GM19372 (cell line): ENCODE measurements around the gene CEND1.
A peak's percentile ranks its signal among the peaks of the same experiment; 100 is the strongest.

Source experiments
- ATAC-seq: cut with Tn5 transposase; IDR thresholded peaks from one replicate; pipeline ENCODE4 v1.9.1; 2021; ENCODE audit warnings: mild to moderate bottlenecking, low read depth, moderate library complexity; ENCODE audit not compliant: unreplicated experiment

The CEND1 gene

DNA sequence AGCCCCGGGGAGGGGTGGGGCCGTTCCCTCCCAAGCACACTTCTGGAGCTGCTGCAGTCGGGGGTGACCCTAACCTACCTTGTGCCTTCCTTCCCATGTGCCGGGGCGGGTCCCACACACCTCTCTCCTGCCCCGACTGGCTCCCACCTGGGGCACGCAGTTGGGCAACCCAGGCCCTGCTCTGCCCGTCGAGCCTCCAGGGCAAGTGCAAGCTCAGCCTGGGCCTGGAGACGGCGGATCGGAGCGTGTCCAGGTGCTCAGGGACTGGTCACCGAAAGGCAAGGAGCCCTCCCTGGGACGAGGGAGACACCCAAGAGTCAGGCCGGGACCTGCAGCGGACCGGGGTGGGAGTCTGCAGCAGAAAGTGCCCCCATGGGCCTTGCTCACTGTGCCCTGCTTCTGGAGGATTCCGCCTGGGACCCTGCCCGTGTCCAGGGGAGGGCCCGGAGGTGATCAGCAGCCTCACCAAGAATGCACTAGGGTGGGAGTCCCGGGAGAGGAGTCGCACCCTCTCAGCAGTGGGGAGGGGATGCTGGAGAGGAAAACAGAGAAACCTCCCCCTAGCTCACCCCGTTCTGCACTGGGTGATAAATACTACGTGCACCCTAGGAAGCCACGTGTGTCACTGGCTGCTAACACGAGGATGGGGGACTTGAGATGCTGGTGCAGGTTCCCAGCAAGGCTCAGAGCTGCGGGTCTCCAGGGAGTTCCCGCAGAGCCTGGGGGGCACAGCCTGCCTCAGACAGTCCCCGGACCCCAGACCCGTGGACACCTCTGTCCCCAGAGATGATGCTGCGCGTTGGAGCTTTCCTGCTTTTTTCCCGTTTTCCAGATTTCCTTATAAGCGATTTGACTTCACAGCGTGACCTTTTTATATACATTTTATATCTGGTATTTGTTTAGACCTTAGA is 7.4 kb downstream of the CEND1 start:
- ATAC-seq: no peak

DNA sequence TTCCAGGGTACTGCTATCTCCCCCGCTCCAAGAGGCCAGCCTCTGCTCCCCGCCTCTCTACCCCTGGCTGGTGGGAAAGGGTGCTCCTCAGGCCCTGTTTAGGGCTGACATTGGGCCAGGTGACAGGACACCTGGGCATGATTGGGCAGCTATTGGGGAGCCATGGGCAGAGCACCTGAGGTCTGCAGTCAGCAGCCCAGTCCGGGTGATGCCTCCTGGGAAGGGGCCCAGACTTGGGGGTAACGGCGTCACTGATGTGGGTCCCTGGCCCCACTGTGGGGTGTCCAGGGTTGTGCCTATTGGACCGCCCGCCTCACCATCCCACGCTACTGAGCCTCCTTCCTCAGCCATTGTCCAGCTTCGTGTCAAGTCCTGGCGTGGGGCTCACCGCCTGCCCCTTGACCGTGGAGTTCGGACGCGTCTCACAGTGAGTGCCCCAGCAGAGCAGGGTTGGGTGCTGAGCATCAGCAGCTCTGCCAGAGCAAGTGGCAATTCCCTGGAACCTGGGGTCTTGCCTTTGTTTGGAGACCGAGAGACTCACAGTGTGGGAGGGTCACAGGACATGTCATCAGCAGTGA is 9.8 kb downstream of the CEND1 start:
- no peak for ATAC-seq

DNA sequence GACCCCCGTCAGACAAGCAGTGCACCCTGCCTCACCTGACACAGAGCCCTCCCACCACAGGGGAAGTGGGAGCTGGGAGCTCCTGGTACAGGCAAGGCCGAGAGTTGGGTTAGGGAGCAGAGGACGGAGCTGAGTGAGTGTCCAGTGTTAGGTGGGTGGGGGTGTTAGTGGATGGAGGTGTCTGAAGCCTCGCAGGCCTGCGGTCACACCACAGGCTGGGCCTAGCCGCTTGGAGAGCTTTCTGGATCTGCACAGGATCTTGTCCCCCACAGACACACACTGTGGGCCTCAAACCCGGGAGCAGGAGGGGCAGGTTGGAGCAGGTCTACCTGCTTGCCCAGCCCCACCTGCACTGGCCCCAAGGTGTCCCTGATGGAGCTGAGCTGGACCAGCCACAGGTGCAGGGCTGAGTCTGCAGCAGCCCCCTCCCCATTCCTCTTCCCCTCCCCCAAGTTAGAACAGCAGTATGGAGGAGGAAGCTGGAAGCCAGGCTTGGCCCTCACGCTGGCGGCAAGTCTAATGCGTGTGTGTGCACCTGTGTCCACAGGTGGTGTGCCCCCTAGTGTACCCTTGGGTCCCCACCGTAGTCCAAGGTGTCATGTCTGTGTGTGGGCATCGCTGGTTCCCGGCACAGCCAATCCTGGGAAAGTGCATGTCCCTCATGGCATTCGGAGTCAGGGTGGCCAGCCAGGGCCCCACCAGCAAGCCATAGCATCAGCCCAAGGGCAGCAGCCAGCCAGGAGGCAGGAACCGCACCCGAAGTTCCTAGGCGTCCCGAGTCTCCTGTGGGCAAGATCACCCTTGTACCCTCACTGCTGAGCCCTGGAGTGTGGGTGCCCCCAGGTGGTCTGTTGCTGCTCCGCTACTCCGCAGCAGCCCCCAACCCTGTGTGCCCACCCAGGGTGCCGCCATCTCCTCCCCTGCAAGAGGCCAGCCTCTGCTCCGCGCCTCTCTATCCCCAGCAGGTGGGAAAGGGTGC is 10.6 kb downstream of the CEND1 start:
- no peak for ATAC-seq

DNA sequence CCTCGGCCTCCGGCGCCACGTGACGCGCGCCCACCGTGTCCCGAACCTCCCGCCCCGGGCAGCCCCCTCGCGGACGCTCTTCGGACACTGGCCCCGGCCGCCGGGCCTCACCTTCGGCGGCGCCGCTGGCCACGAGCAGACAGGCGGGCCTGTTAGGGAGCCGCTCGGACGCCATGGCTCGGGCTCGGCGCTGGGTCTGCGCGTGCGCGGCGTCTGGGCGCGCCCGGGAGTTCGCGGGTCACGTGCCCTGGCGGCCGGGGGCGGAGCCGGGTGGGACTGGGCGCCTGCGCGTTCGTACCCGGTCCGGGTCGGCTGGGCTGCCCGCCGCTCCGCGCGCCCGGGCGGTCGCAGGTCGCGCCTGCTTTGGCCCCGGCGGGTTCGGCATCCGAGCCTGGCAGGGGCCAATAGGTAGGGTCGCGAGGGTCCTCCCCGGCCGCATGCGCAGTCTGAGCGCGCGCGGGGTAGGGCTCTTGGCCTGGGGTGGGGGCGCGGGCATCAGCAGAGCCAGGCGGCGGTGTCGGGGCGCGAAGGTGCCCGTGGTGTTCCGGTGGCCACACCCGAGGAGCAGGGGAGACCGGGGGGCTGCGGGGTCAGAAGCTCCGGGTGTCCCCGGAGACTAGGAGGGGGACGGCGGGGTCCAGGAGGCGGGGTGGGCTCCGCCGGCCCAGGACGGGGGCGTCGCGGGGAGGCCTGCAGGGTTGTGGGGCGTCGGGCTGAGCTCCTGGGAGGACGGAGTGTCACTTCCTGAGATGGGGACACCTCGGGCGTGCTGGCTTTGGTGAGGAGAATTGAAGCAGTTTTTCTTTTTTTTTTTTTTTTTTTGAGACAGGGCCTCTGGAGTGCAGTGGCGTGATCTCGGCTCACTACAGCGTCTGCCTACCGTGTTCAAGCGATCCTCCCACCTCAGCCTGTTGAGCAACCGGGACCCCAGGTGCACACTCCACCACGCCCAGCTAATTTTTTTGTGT is 12.3 kb downstream of the CEND1 start, which contains the start of gene GATD1:
Gene GATD1, minus strand, starts transcription at position 200 of the 968 bp plus-strand sequence. Its CDS starts 25 bp downstream, at position 175.
- peak; percentile 89 for ATAC-seq

DNA sequence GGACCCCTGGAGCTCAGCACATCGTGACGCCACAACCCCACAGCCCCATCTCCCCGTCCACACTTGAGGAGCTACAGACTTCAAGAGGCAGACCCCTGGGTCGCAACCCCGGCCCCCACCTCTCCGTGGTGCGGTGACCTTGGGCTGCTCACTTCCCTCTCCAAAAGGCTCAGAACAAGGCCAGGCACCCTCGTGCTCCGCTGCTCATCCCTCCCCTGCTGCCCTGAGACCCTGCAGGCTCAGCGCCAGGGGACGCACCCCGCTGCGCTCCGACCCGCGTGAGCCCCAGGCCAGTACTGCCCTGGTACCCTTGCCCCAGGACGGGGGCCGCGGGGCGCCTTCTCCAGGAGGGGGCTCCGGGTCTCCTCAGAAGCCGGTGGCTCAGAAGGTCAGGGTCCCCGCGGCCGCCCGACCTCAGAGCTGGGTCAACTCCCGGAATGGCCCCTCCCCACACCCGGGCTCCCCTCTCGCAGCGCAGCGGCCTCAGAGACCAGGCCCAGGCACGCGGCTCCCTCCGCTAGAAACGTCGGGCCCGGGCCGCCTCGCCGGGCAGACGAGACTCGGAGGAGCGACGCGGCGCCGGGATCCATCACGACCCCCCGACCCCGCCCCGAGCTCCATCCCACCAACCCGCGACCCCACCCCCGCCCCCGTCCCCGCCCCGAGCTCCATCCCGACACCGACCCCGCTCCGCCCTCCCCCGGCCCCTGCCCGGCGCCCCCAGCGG is 13.2 kb downstream of the CEND1 start:
- ATAC-seq: peak; percentile 11

DNA sequence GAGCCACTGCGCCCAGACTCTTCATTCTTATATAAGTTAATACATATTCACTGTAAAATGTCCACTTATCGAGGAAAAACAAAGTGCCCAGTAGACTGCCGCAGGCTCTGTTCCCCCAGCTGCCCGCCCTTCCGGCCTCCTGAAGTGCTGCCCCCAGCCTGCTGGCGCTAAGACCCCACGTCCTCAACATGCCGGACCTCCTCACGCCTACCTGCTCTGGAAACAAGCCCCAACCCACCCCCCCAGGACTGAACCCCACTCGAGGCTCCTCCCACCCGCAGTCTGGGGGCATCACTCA is 13.7 kb downstream of the CEND1 start:
- ATAC-seq: no peak

DNA sequence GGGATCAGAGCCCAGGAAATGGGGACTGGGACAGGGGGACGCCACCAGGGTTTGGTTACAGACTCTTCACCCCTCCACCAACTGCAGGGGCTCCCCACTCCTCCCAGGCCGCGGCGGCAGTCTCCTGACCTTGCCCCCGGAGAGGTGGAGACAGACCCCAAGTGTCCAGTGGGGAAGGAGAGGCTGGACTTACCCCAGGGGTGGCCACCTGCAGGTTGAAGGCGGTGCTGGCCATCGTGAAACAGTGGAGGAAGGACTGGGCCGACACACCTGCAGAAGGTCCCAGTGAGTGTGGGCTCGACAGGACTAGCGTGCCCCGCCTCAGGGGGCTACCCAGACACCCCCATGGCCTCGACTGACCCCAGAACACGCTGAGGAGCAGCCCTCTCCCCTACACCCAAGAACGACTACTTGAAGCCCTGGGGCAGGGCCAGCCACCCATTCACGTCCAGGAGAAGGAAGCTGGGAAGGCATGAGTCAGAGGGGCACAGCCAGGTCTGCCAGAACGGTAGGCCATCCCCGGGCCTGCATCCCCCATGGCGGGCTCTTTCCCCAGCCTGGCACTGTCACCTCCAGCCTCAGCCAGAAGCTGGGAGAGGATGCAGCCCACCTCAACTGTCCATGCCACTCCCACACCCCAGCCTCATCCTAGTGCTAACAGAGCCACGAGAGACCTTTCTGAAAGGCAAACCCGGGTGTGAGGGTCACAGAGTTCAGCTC is 14.9 kb downstream of the CEND1 start:
- no peak for ATAC-seq

DNA sequence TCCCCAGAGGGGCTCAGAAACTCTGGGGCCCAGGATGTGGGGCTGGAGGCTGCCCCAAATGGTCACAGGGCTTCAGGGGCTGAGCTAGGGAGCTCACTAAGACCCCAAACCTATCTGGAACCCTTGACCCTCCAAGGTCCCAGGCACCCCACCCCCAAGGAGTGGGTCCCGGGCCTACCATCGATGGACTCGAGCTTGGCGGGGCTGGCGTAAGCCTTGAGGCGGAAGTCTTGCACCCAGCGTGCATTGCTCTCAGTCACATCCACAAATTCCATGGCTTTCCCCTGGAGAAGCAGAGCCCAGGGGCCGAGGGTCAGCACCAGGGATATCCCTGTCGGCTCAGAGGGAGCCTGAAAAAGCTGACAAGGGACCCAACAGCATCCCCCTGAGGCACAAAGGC is 16.1 kb downstream of the CEND1 start:
- ATAC-seq: no peak

DNA sequence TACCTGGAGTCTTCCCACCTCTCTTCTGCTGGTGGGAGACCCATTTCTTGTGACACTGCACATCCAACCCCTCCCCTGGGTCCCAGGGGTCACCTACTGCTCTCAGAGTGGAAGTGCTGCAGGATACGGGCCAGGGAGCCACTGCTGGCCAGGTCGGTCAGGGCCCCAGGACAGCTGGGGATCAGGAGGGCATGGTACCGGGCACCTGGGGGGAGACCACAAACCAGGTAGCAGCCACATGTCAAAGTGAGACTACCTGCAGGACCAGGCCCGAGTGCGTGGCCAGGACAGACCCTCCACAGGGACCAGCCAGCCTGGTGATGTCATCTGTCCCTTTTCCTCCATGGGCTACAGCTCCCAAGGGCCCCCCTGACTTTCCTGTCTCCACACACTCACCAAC is 16.5 kb downstream of the CEND1 start:
- ATAC-seq: no peak

DNA sequence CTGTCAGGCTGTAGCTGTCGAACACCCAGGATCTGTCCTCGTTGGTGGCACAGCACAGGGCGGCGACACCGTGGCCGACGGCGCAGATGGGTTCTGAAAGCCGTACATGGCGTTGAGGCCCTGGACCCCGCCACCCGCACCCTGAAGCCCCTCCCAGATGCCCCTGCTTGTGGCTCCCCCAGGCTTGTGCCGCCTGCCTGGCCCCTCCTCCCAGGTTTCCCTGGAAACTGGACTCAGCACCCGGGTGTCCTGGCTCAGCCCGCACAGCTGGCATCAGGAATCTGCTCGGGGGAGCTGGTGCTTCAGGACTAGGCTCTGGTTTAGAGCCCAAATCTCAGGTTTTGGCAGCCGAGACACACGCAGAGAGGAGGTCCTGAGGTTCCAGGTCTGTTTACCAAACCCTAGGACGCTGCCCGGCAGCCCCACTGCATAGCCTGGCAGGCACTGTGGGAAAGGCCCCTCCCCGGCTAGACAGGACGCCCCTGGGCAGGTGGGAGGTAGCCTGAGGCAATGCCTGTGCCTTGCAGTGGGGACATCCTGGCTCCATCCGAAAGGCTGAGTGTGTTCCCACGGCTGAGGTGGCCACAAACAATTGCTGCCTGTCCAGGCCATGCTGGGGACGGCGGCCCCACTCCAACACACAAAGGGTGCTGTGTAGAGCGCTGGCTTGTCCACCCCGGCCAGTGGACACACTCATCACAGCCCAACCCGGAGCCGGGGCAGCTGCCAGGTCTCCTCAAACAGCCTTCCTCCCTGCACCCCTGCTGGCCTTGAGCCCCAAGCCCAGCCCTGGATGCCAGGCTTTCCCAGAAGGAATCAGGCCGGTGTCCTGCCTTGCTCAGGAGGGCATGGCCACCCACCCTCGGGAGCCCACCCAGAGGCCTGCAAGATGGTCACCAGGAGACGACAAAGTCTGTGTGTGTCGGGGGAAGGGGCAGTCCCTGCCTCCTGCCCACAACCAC is 17.2 kb downstream of the CEND1 start:
- no peak for ATAC-seq

DNA sequence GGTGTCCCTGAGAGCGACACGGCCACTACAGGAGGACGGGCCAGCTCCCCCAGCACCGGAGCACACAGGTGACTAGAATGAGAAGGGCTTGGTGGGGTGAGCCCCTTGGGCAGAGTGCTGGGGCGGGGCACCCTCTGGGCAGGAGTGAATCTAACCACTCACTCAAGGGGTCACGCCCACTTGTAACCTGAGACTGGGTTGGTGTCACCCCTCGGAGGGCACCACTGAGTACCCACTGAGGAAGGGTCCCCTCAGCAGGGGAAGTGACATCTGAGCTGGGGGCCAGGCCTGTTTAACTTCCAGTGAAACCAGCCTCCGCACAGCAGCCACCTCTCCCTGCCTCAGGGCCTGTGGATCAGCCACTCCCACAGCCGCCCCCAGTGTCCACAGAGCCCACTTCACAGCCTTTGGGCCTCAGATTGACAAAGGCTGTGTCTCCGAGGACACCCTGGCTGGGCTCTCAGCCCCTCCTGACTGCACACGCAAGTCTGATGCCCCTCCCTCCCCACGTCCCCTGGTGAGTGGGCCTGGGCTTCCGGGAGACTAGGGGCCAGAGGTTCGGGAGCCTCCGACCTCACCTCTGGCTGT is 18.2 kb downstream of the CEND1 start:
- ATAC-seq: no peak

DNA sequence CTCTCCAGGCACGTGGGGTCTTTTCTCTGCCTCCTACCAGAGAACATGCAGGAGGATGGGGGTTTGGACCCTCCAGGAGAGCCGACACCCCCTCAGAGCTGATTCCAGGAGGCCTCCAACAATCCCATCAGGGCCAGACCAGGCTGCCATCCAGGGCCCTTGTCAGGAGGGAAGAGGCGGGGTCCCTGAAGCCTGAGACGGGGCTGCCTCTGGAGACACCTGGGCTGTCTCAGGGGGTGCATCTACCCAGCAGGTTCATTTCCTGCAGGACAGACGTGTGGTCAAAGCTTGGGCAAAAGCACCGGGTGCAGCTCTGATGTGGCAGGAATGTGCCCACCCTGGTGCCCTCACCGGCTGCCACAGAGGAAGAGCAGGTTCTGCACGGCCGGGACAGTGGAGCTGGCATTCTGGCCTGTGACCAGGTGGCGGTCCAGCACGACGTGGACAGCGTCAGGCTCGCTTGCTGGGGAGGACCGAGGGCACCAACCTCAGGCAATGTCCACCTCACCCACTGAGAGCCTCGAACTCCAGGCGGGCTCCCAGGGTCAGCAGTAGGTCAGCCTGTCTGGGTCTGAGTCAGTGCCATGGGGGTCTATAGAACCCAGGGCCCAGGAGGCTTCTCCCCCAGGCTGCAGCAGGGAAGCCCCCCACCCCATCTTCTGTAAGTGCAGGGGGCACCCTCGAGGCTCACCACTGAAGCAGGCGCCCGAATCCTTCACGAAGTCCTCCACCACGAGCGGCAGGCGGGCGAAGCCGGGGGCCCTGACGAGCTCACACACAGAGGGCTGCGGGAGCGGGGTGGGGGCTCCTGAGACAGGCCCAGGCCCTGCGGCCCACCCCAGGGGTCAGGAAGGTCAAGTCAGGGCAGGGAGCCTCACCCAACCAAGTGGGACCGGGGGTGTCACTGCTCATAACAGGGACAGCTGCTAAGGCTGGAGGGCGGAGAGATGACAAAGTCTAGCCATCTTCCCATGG is 19.0 kb downstream of the CEND1 start:
- ATAC-seq: no peak

DNA sequence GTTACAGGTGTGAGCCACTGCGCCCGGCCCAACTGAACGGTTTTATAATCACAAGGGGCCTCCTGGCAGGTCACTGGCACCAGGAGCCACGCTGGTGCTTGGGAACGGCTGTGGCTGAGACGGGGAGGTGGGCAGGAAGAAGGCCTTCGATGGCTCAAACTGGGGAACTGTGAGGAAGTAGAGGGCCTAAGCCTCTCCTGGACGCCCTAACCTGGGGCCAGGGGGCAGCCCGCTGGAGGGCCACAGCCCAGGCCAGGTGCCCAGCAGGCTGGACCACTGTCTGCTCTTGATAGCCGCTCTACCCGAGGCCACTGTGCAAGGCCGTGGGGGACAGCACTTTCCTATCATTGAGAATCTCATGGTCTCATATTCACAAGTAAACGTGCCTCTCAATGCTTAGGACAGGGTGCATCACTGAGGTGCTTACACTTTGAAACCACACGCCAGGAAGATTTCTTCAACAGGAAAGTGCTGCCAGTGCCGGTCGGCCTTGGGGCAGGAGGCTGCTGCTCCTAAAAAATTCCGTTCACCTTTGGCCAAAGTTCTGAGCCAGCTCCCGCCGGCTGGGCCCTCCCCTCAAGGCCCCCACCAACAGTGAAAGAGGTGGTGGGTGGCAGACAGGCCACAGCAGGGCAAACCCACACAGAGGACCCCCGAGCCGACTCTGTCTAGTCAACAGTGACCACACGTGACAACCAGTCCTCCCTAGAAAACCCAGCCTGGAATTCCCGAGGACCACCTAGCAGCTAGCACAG is 19.8 kb downstream of the CEND1 start:
- ATAC-seq: no peak

DNA sequence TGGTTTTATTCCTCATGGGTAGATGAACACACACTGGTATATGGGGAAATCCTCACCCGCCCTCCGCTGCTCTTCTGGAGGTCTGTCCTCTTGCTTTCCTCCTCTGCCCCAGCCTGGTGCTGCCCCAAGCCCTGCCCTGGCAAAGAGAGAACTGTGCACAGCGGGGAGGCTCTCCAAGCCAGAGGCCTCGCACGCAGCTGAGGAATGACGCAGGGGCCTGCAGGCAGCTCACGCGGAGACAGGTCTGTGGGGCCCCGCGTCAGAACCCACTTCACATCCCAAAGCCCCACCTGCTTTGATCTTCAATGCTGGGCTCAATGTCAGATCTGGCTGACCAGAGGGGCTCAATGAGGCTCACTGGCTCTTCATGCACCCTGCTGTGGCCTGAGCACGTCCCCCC is 22.7 kb downstream of the CEND1 start:
- no peak for ATAC-seq

DNA sequence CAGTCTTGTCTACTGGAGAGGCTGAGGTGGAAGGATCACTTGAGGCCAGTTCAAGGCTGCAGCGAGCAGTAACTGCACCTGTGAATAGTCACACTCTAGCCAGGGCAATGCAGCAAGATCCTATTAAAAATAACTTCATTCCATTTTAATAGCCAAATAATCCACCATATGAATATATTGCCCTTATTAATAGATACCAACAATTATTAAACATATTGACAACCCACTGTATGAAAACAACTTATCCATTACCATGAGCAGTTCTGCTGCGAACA is 23.0 kb downstream of the CEND1 start:
- ATAC-seq: no peak
